ENCODE data around the gene G3BP2. TPM values are rescaled to one million over a fixed set of nuclear protein-coding genes. Genes with fewer than 3 reads are reported as not detected.

Gene G3BP2
- total and polyA plus RNA-seq, 9 of the 15 experiments (the other 6 are each of a cell fraction or from before 2014, with no cell fraction given), result 25.2 to 222 (median 130) TPM

- TF ChIP-seq MGA (IDR thresholded peaks at IDR 0.05) (peak; percentile 27; the same call in 1 of the 2 replicates), ZNF561 (CRISPR knock-in tag; conservative IDR thresholded peaks at IDR 0.05) (no peak), NFRKB (IDR thresholded peaks at IDR 0.05; ENCODE audit: low read depth) (no peak), USF1 (CRISPR knock-in tag; IDR thresholded peaks at IDR 0.05) (no peak), SP1 (CRISPR knock-in tag; IDR thresholded peaks at IDR 0.05) (no peak), ZBTB1 (CRISPR knock-in tag; IDR thresholded peaks at IDR 0.05; ENCODE audit: borderline replicate concordance, low read depth) (peak; percentile 30), SMARCC2 (IDR thresholded peaks at IDR 0.05; ENCODE audit: low read depth) (no peak), E2F6 (IDR thresholded peaks at IDR 0.05; ENCODE audit: borderline replicate concordance in 1 of 2, extremely low read depth in 1 of 2, insufficient read depth in 1 of 2, insufficient read length in 1 of 2, low read depth in 1 of 2, low read length in 1 of 2, poor library complexity in 1 of 2, severe bottlenecking in 1 of 2) (peak; percentile 26 to 57), HEY1 (CRISPR knock-in tag; IDR thresholded peaks at IDR 0.05; ENCODE audit: borderline replicate concordance) (no peak), PREB (CRISPR knock-in tag; IDR thresholded peaks at IDR 0.05) (0 out of 2 replicates have a peak, but pooled peaks have one; percentile 69)
These were observed 667 bp downstream of the G3BP2 start (continued) for GRCh38 chr4:75672461-75673026.

All from K562 (cell line).